Ishikawa (cell line): ENCODE data around the gene RGS14.

Experiments used
- CREB1 ChIP-seq: IDR thresholded peaks from 2 replicates; pipeline ENCODE4 v1.6.1; 2012; ENCODE audit warnings: low read depth
- MAX ChIP-seq: IDR thresholded peaks from 2 replicates; pipeline ENCODE4 v1.6.1; 2012
- REST ChIP-seq: IDR thresholded peaks from 2 replicates; pipeline ENCODE4 v1.6.1; 2012; ENCODE audit warnings: low read depth, mild to moderate bottlenecking
- TCF12 ChIP-seq: IDR thresholded peaks from 2 replicates; pipeline ENCODE4 v1.6.1; 2012; ENCODE audit warnings: low read depth
- TEAD4 ChIP-seq: IDR thresholded peaks from 2 replicates; pipeline ENCODE4 v1.6.1; 2012
- USF1 ChIP-seq: IDR thresholded peaks from 2 replicates; pipeline ENCODE4 v1.6.1; 2012
- YY1 ChIP-seq: IDR thresholded peaks from 2 replicates; pipeline ENCODE4 v1.6.1; 2012; ENCODE audit warnings: low read depth

- TF ChIP-seq USF1 (no peak), YY1 (no peak), REST (no peak), MAX (no peak), TCF12 (no peak), CREB1 (no peak), TEAD4 (no peak)
Observed at GRCh38 chr5:177396807-177397206, 39.1 kb downstream of the RGS14 start.
